SW 1271 (cell line): ENCODE results near the gene EMILIN2.

Experiments
- DNase-seq, 2 experiments: peaks; one replicate each; lab custom pipeline; 2025; lab: John Stamatoyannopoulos, UW

The EMILIN2 gene

GRCh38 chr18:2916184-2916583, 69.4 kb downstream of the EMILIN2 start:
- DNase-seq: no peak

GRCh38 chr18:2917259-2918047, 70.6 kb downstream of the EMILIN2 start:
- DNase-seq: no peak

- no peak for DNase-seq
These were observed 72.2 kb downstream of the EMILIN2 start for GRCh38 chr18:2918761-2919550.

- no peak for DNase-seq
These were observed 72.8 kb downstream of the EMILIN2 start for GRCh38 chr18:2919600-2919999.

DNA sequence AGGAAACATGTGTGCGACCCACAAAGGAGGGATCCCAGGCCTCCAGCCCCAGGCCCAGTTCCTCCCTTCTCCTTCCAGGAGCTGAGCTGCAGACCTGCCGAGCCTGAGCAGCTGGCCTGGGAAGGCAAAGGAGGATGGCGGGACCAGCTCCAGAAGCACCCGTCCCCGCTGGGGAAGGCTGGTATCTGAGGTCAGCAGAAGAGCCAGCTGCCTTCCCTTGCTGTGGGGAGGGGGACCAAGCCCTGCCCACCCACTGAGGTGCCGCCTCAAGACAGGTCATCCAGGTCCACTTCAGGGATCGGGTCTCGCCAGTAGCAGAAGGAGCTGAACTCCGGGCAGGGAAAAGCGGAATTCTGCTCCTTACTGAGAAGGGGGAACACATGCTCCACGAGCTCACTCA, 73.2 kb downstream of the EMILIN2 start:
- DNase-seq: no peak

GRCh38 chr18:2920546-2921343, 73.9 kb downstream of the EMILIN2 start:
- DNase-seq: no peak

DNA sequence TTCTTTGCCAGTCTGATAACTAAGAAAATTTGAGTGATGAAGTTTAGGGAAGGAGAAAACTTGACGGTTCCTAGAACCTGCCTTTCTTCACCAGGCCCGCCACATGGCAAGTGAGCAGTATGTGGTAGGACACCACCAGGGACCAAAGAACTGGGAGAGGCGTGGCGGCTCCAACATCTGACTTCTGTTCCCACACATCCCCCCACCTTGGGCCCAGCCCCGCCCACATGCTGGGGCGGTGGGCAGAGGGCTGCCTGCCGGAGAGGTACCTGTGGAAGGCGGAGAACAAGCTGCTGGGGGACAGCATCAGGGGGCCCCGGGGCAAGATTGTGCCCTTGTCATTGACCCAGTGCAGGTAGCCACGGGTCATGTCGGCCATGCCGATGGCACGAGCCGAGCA, 75.0 kb downstream of the EMILIN2 start:
- DNase-seq: no peak

- DNase-seq: no peak
These were observed 76.7 kb downstream of the EMILIN2 start for GRCh38 chr18:2923464-2923863.

DNA sequence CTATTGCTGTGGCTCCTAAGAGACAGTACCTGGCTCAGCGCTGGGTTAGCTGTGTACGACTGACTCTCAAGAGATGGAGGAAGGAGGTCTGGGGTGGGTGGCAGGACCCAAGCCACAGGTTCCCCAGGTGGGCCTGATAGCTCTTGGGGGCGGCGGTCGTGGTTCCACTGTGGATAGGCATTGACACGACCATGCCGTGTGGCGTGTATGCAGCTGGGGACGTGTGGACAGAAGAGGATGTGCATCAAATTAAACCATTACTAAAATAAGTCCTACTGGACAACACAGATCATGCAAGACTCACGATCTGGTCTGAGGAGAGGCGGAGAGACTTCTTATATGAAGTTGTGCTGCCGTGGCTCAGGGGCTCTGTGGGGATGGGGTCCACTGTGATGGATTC, 78.1 kb downstream of the EMILIN2 start:
- no peak for DNase-seq

DNA sequence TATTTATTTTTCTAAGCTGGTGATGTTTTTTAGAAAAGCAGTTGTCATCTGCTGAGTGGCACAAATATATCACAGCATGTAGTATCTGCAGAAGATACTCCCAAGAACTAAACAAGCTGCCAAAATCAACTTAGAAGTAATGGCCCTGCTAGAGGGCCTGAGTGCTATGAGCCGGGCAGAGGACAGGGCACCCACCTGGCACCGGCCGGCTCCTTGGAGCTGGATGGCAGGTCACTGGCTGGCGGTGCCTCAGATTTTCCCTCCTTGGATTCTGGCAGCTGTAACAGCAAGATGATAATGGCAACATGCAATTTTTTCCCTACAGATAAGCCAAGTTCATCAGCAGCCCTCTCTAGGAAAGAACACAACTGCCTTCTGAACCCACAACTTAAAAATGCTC, 79.7 kb downstream of the EMILIN2 start:
- no peak for DNase-seq

DNA sequence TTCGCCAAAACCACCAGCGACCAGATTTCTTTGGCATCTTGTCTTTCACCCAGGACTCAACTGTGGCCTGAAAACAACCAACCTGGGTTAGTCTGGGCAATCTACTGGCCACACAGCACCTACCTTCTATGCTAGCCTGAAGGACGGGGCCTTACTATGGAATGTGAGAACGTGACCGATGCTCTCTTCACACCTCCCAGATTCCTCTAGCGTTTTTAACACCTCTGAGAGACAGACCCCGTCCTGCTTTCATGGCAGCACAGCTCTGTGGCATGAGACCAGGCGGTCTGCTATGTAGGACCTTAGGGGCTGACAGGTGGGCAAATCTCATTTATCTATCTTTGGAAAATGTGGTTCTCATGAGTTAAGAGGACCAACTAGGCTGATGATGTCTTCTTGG, 80.9 kb downstream of the EMILIN2 start:
- DNase-seq: no peak

DNA sequence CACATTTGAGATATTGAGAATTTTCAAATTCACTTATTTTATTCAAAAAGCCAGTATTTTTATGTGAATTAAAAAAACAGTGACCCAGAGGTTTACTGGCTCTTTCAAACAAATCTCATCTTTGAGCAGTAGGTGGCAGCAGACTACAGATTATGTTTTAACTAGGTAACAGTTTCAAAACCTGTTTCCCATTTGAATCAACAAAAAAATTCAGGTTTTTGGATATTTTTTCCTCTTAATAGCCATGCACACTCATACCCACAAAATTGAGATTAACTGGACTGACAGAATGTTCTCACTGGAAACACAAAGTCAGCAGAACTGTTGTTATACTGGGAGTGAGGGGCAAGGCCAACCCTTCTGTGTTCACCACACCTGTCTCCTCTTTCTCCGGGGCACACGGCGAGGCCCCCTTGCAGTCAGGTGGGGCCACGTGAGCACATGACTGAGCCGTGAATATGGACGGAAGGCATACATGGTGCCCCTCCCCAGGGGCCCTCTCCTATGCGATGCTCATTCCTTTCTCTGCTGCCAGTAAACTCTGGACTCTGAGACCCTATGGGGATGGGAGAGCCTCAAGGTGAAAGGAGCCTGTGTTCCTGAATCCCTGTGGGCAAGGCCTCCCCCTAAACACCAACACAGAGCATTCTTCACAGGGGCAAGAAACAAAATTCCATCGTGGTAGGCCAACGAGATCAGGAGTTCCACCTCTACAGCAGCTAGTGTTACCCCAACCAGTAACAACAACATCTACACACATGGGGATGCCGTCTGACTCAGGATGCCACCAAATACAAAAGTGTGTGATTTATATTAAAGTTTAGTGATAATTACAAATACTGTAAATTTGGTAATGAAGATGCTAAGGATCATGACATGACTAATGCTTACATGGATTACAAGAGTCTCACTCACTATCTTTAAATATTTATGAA, 85.7 kb downstream of the EMILIN2 start:
- peak in 1 of 2 experiments; percentile 44 for DNase-seq

DNA sequence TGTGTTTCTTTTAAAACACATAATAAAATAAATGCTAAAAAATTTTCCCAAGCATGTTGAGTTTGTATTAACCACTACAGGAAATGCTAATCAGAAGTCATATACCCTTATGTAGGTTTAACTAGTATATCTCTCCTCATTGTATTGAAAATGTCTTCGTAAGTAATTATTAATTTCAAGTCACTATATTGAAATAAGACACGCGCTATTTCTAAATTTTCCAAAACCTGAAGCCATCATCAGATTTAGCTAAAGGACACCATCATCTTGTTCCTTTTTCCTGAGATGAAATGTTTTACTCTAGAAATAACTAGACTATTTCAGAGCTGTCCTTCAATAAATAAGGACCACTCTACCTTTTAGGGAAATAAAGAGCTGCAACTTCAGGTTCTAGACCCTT, 87.2 kb downstream of the EMILIN2 start:
- no peak for DNase-seq

GRCh38 chr18:2935438-2936192, 88.8 kb downstream of the EMILIN2 start:
- DNase-seq: no peak

- no peak for DNase-seq
These were observed 92.5 kb downstream of the EMILIN2 start for GRCh38 chr18:2939317-2939716.

- peak in 1 of 2 experiments; percentile 25 for DNase-seq
These were observed 101.2 kb downstream of the EMILIN2 start for GRCh38 chr18:2948038-2948437.

GRCh38 chr18:2952605-2953004, 105.8 kb downstream of the EMILIN2 start:
- no peak for DNase-seq

GRCh38 chr18:2953935-2954653, 107.3 kb downstream of the EMILIN2 start:
- DNase-seq: no peak

DNA sequence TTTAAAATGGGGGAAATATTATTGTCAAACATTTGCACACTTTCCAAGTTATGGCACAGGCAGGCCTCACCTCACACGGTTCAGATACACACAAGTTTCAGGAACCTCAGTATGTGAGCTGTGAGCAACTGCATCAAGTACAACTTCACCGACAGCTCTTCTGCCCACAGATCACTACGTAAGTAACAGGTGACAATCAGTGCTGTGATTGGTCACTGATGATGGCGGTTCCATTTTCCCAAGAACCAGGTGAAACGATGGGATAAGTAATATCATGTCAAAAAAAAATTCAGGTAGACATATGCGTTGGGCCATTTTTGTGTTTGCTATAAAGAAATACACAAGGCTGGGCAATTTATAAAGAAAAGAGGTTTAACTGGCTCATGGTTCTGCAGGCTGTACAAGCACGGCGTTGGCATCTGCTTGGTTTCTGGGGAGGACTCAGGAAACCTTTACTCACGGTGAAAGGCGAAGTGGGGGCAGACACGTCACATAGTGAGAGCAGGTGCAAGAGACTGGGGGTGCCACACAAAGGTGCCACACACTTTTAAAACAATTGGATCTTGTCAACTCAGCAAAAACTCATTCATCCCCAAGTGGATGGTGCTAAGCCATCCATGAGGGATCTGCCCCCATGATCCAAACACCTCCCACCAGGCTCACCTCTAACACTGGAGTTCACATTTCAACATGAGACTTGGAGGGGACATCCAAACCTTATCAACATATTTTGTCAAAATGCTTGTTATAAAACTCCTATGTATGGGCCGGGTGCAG, 108.3 kb downstream of the EMILIN2 start:
- DNase-seq: no peak
